ENCODE measurements around the gene MCL1. TPM values are rescaled to one million over a fixed set of nuclear protein-coding genes. Genes with fewer than 3 reads are reported as not detected.

Gene MCL1
- total RNA-seq (232 and 233 TPM in 2 replicates), polyA plus RNA-seq (108 and 136 TPM in 2 replicates), polyA minus RNA-seq (ENCODE audit: low replicate concordance) (24.4 and 91.5 TPM in 2 replicates)
- 105 and 138 TPM in 2 replicates for polyA plus RNA-seq (2012)

GRCh38 chr1:150579110-150579944, at the start of gene MCL1:
Gene MCL1 (minus strand): TSS chr1:150579610. CDS start chr1:150579530, 80 bp downstream.
- H3K4me1 ChIP-seq (ENCODE audit: control insufficient read depth, extremely low read depth, insufficient read depth, low read length), result peaks cover 6% of the 10 kb centered on the region
- H3K4me2 ChIP-seq (ENCODE audit: extremely low read depth, insufficient read depth, low read length), result peak within 1 kb of the TSS; percentile 93
- peaks cover 21% of the 10 kb centered on the region for H4K20me1 ChIP-seq (ENCODE audit: control insufficient read depth, extremely low read depth, insufficient read depth, low read length)
- peak within 1 kb of the TSS; percentile 43 for H2AFZ ChIP-seq (ENCODE audit: low read length)
- peak within 1 kb of the TSS; percentile 100 for H3K9ac ChIP-seq (ENCODE audit: insufficient read depth, low read length)
- peaks cover 19% of the 10 kb centered on the region for H3K36me3 ChIP-seq (ENCODE audit: control insufficient read depth, insufficient read depth, low read length)
- peak; percentile 95 to 97 for DNase-seq (ENCODE audit: low read depth in 2 of 2)
- H3K79me2 ChIP-seq (ENCODE audit: control insufficient read depth, insufficient read depth, low read length), result peaks cover 56% of the 10 kb centered on the region
- no peak for TF ChIP-seq EZH2 (IDR thresholded peaks at IDR 0.05; ENCODE audit: low read length, missing control alignments)
- TF ChIP-seq, protein P1, sequence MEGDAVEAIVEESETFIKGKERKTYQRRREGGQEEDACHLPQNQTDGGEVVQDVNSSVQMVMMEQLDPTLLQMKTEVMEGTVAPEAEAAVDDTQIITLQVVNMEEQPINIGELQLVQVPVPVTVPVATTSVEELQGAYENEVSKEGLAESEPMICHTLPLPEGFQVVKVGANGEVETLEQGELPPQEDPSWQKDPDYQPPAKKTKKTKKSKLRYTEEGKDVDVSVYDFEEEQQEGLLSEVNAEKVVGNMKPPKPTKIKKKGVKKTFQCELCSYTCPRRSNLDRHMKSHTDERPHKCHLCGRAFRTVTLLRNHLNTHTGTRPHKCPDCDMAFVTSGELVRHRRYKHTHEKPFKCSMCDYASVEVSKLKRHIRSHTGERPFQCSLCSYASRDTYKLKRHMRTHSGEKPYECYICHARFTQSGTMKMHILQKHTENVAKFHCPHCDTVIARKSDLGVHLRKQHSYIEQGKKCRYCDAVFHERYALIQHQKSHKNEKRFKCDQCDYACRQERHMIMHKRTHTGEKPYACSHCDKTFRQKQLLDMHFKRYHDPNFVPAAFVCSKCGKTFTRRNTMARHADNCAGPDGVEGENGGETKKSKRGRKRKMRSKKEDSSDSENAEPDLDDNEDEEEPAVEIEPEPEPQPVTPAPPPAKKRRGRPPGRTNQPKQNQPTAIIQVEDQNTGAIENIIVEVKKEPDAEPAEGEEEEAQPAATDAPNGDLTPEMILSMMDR (conservative IDR thresholded peaks at IDR 0.05 in 1 of 2, IDR thresholded peaks at IDR 0.05 in 1 of 2; ENCODE audit: low read depth in 1 of 2, low read length in 2 of 2), result no peak
- H3K27ac ChIP-seq (ENCODE audit: insufficient read depth, low read length), result peak within 1 kb of the TSS; percentile 100
- peak within 1 kb of the TSS; percentile 90 to 100 (median 94) for H3K4me3 ChIP-seq (replicated peaks in 1 of 4; ENCODE audit: control extremely low read depth in 1 of 4, insufficient read depth in 1 of 4, low read depth in 3 of 4, low read length in 4 of 4)
- H3K9me3 ChIP-seq (ENCODE audit: control insufficient read depth, insufficient read depth, low read depth, low read length), result no peaks in the 10 kb centered on the region
- H3K27me3 ChIP-seq (ENCODE audit: control insufficient read depth, insufficient read depth, low read length), result no peaks in the 10 kb centered on the region

DNA sequence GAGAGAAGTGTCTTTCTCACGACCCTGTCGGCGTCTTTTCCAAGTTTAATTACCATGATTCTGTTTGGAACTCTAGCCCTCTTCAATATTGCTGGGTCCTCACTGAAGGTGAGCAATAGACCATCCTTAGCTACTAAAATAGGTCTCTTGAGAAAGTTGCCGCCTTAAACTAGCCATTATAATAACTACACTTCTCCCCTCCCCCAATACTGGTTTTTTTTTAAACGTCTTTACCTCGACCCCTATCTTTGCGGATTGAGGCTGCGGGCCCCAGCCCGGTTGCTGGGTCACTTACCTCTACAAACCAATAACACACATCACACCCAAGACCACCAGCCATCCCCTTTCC, 49.3 kb upstream of the MCL1 start:
- Histone ChIP-seq H3K9me3 (ENCODE audit: control insufficient read depth, insufficient read depth, low read depth, low read length) (no peaks in the 10 kb centered on the region), H3K4me2 (ENCODE audit: extremely low read depth, insufficient read depth, low read length) (peak overlapping the region; percentile 79), H3K4me1 (ENCODE audit: control insufficient read depth, extremely low read depth, insufficient read depth, low read length) (no peaks in the 10 kb centered on the region), H3K27me3 (ENCODE audit: control insufficient read depth, insufficient read depth, low read length) (no peaks in the 10 kb centered on the region), H3K36me3 (ENCODE audit: control insufficient read depth, insufficient read depth, low read length) (peaks cover 11% of the 10 kb centered on the region), H3K4me3 (replicated peaks in 1 of 4; ENCODE audit: control extremely low read depth in 1 of 4, insufficient read depth in 1 of 4, low read depth in 3 of 4, low read length in 4 of 4) (peak overlapping the region; percentile 56 to 87 (median 74)), H3K79me2 (ENCODE audit: control insufficient read depth, insufficient read depth, low read length) (peaks cover 33% of the 10 kb centered on the region), H2AFZ (ENCODE audit: low read length) (no peak overlapping the region), H3K9ac (ENCODE audit: insufficient read depth, low read length) (peak overlapping the region; percentile 37), H3K27ac (ENCODE audit: insufficient read depth, low read length) (peak overlapping the region; percentile 93), H4K20me1 (ENCODE audit: control insufficient read depth, extremely low read depth, insufficient read depth, low read length) (no peaks in the 10 kb centered on the region)
- TF ChIP-seq, protein P1 (conservative IDR thresholded peaks at IDR 0.05 in 1 of 2, IDR thresholded peaks at IDR 0.05 in 1 of 2; ENCODE audit: low read depth in 1 of 2, low read length in 2 of 2), result no peak
- TF ChIP-seq EZH2 (IDR thresholded peaks at IDR 0.05; ENCODE audit: low read length, missing control alignments), result no peak
- DNase-seq (ENCODE audit: low read depth in 2 of 2), result no peak

DNA sequence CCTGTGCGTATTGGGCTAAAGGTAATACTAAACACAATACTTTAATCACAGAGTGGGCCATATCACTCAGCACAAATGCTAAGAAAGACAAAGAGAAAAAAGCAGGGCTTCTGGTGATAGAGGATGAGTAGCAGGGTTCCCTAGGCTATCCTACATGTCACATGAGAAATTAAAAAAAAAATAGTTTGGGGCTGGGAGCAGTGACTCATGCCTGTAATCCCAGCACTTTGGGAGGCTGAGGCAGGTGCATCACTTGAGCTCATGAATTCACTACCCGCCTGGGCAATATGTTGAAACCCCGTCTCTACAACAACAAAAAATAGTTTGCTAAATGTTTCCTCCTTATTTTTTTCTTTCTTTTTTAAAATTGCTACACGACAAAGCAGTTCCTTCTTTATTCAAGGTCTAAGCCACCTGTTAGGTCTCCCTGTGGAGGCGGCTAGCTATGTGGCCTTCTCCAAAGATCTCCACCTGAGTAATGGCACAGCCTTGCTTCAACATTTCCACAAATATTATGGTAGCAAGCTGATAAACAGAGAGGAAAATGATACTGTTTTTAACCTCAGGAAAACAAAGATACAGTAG, 48.5 kb upstream of the MCL1 start:
- Histone ChIP-seq H3K9ac (ENCODE audit: insufficient read depth, low read length) (no peak overlapping the region), H2AFZ (ENCODE audit: low read length) (no peak overlapping the region), H3K9me3 (ENCODE audit: control insufficient read depth, insufficient read depth, low read depth, low read length) (no peaks in the 10 kb centered on the region), H3K27ac (ENCODE audit: insufficient read depth, low read length) (no peak overlapping the region), H3K4me2 (ENCODE audit: extremely low read depth, insufficient read depth, low read length) (peak overlapping the region; percentile 79), H4K20me1 (ENCODE audit: control insufficient read depth, extremely low read depth, insufficient read depth, low read length) (no peaks in the 10 kb centered on the region), H3K27me3 (ENCODE audit: control insufficient read depth, insufficient read depth, low read length) (no peaks in the 10 kb centered on the region), H3K4me3 (replicated peaks in 1 of 4; ENCODE audit: control extremely low read depth in 1 of 4, insufficient read depth in 1 of 4, low read depth in 3 of 4, low read length in 4 of 4) (peak overlapping the region; percentile 56 to 87 (median 74)), H3K79me2 (ENCODE audit: control insufficient read depth, insufficient read depth, low read length) (peaks cover 33% of the 10 kb centered on the region), H3K36me3 (ENCODE audit: control insufficient read depth, insufficient read depth, low read length) (peaks cover 12% of the 10 kb centered on the region), H3K4me1 (ENCODE audit: control insufficient read depth, extremely low read depth, insufficient read depth, low read length) (no peaks in the 10 kb centered on the region)
- TF ChIP-seq, protein P1 (conservative IDR thresholded peaks at IDR 0.05 in 1 of 2, IDR thresholded peaks at IDR 0.05 in 1 of 2; ENCODE audit: low read depth in 1 of 2, low read length in 2 of 2), result no peak
- no peak for TF ChIP-seq EZH2 (IDR thresholded peaks at IDR 0.05; ENCODE audit: low read length, missing control alignments)
- DNase-seq (ENCODE audit: low read depth in 2 of 2), result no peak
